Stimulated activated CD4-positive, alpha-beta T cell treated with anti-CD3 and anti-CD28 coated beads, Interleukin-2, amount 100 ng/mL, for 4 hours (primary cell): ENCODE data around the gene RRP1B.
"Not testable (repeated sequence)": the region's sequence is repeated elsewhere in the genome, so short reads cannot be mapped to it uniquely, and the experiment has no call there.

Experiments used
- DNase-seq: peaks from one replicate; pipeline ENCODE4 v3.0.0-alpha.2; 2020; ENCODE audit warnings: low read depth

RRP1B gene

DNA sequence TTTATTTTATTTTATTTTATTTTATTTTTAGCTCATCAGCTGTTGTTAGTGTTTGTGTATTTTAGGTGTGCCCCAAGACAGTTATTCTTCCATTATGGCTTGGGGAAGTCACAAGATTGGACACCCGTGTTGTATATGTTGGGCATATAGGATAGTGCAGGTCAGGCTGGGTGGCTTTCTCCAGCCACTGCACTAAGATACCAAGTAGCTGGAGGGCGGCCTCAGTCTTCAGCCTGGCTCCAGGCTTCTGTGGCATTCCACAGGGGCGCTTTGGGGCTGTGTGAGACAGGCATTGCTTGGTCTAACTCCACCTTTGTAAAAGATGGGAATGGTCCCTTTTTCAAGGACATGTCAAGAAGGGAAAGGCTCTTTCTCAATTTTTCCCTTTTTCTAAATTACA is 16.5 kb downstream of the RRP1B start:
- DNase-seq = no peak

- DNase-seq = no peak
These were observed 17.0 kb downstream of the RRP1B start for GRCh38 chr21:43676391-43676790.

GRCh38 chr21:43679951-43680350 is 20.6 kb downstream of the RRP1B start:
- no peak for DNase-seq

GRCh38 chr21:43680421-43680820 is 21.1 kb downstream of the RRP1B start:
- DNase-seq = not testable (repeated sequence)

- no peak for DNase-seq
These were observed 22.3 kb downstream of the RRP1B start for GRCh38 chr21:43681650-43682049.

DNA sequence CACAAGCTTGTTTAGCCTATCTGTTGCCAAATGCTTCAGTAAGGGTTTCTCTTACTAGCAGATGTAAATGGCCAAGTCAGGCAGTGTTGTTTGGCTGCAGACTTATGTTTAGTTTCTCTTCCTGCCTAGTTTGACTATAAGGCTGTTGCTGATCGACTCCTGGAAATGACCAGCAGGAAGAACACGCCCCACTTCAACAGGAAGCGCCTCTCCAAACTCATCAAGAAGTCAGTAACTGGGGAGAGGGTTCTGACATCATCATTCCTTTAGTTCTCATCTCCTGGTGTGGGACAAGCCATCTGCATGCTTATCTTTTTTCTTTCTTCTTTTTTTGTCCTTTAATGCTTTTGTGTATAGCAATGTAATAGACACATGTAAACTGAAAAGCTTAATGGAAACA is 25.1 kb downstream of the RRP1B start:
- no peak for DNase-seq

GRCh38 chr21:43686811-43687565 is 27.6 kb downstream of the RRP1B start:
- DNase-seq = no peak

DNA sequence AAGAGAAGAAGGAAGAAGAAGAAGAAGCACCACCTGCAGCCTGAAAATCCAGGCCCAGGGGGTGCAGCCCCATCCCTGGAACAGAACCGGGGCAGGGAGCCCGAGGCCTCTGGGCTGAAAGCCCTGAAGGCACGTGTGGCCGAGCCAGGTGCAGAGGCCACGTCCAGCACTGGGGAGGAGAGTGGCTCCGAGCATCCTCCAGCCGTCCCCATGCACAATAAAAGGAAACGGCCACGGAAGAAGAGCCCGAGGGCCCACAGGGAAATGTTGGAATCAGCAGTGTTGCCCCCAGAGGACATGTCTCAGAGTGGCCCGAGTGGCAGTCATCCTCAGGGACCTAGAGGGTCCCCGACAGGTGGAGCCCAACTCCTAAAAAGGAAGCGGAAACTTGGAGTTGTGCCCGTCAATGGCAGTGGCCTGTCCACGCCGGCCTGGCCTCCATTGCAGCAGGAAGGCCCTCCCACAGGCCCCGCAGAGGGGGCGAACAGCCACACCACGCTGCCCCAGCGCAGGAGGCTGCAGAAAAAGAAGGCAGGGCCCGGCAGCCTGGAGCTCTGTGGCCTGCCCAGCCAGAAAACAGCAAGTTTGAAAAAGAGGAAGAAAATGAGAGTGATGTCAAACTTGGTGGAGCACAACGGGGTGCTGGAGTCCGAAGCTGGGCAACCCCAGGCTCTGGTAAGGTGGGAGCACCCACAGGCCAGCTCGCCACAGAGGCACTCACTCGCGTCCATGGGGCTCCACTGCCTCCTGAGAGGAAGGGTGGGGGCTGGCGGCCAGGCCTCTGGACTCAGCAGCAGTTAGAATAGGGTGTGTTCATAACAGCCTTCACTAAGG is 28.4 kb downstream of the RRP1B start:
- DNase-seq = no peak

DNA sequence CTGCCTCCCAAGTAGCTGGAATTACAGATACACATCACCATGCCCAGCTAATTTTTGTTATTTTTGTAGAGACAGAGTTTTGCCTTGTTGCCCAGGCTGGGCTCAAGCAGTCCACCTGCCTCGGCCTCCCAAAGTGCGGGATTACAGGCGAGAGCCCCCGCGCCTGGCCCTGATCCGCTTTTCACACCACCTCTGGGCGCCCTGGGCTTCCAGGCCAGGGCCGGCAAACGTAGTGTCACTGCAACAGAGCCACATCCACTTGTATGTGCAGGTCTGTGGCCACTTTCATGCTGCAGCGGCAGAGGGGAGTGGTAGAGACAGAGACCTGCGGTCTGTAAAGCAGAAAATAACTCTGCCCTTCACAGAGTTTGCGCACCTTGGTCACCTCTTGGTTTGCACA is 29.5 kb downstream of the RRP1B start:
- DNase-seq = no peak

DNA sequence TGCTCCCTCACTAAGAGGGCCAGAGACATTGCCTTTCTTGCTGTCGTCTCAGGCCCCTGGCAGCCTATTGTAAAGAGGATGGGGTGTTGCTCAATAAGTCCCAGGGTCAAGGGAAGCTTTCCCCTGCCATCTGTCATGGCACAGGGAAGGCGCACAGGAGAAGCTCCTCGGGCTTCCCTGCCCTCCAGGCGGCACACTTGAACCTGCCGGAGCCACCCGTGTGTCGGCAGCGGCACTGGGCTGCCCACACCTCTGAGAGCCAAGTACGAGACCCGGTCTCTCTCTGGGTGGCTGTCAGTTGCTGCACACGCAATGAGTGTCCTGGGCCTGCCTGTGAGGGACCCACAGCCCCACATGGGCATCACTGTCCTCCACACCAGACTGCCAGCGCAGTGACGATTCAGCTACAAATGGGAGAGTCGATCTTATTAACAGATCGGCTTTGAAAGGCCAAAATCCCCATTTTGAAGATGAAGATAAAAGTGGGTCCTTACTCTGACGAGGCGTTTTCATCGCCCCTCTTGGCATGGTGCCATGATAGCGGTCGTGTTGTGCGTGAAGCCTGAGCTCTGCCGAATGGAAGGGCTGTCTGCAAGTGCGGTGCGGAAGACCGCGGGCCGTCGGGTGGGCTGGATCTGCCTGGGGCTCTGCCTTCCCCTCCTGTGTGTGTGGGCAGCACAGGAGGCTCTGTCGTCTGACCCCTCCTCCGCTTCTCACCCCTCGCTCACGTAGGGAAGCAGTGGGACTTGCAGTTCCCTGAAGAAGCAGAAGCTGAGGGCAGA is 30.4 kb downstream of the RRP1B start:
- DNase-seq = no peak

DNA sequence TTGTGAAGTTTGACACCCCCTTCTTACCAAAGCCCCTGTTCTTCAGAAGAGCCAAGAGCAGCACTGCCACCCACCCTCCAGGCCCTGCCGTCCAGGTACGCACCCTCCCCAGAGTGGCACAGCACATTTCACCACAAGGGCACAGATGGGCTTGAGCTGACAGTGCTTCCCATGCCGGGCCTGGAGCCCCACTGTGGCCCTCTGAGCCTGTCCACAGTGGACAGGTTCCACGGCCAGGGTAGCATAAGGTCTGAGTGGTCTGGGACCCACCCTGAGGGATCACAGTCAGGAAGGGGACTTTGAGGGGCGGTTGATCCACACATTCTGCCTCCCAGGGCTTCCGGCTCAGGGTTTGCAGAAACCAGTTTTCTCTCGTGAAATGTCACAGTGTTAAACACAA is 31.0 kb downstream of the RRP1B start:
- no peak for DNase-seq

DNA sequence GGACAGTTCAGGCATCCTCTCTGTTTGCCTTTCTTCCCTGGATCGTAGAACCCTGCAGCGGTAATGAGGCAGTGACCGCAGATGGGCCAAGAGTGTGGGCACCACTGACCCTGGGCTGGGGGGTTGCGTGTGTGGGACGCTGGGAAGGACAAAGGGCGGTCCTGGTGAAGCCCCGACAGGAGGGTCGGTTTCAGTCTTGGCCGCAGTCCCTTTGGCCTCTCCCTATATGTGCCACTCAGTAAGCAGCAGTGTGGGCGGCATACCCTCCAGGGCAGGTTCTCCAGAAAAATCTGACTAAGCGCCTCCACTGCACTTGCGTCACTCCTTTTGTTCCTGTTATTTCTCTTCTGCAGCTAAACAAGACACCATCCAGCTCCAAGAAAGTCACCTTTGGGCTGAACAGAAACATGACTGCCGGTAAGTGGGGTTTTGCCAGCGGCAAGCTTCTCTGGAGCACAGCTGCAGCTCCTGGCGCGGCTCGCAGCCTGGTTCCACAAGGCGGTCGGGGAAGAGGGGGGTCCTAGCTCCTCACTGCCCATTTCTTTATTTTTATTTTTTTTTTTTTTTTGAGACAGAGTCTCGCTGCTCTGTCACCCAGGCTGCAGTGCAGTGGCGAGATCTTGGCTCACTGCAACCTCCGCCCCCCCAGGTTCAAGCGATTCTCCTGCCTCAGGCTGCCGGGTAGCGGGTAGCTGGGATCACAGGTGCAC is 31.9 kb downstream of the RRP1B start:
- no peak for DNase-seq

GRCh38 chr21:43691801-43692200 is 32.4 kb downstream of the RRP1B start:
- DNase-seq = no peak

DNA sequence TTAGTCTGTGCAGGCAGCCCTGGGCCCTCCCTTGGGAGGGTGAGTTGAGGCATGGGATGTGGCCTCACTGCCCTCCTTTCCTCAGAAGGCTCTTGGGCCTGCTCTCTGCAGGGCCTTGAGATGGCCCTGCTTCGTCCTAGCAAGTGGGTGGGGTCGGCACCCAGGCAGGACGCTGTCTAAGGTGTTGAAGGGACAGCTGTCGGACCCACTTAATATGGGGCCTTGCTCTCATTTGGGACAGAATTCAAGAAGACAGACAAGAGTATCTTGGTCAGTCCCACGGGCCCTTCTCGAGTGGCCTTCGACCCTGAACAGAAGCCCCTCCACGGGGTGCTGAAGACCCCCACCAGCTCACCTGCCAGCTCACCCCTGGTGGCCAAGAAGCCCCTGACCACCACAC is 33.6 kb downstream of the RRP1B start:
- no peak for DNase-seq

- no peak for DNase-seq
These were observed 34.6 kb downstream of the RRP1B start for GRCh38 chr21:43693981-43694380.

- DNase-seq = no peak
These were observed 35.2 kb downstream of the RRP1B start for GRCh38 chr21:43694437-43695079.

DNA sequence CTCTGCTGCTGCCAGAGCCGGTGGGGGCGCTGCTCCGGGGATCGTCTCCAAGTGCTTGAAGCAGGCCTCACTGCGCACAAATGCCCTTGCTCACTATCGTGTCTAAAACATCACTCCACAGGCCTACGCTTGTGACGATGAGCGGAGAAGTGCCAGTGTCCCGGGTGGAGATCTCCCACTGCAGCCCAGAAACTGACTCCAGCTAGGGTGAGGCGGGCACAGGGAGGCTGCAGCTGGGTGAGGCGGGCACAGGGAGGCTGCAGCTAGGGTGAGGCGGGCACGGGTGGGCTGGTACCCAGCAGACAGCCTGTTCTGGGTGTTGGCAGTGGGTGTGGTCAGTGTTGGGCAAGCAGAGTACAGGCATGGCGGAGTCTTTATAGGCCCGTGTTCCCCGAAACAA is 36.9 kb downstream of the RRP1B start:
- no peak for DNase-seq

DNA sequence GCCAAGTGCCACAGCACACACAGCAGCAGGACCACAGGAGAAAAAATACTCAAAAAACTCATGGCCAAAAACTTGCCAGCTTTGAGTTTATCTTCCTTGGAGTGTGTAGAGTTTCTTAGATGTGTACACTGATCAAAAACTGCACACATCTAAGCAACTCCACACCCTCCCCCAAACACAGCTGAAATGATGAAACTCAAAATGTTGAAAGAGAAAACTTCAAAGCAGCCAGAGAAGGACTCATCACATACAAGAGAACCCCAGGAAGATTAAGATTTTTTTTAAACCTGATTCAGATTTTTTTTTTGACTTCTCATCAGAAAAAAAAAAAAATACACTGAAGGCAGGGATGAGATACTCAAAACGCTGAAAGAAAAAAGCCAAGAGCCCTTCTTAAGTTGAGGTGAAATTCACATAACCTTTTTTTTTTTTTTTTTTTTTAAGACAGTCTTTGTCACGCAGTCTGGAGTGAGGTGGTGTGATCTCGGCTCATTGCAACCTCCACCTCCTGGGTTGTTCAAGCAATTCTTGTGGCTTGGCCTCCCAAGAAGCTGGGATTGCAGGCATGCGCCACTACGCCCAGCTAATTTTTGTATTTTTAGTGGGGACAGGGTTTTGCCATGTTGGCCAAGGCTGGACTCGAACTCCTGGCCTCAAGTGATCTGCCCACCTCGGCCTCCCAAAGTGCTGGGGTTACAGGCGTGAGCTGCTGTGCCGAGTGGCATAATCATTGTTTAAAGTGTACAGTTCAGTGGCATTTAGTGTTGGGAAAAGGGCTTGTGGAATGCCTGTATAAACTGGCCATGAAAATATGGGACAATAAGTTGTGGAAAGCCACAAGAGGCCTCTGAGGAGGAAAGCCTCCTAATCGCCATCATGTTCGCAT is 38.6 kb downstream of the RRP1B start:
- no peak for DNase-seq

- DNase-seq = not testable (repeated sequence)
These were observed 40.1 kb downstream of the RRP1B start for GRCh38 chr21:43699492-43699777.

DNA sequence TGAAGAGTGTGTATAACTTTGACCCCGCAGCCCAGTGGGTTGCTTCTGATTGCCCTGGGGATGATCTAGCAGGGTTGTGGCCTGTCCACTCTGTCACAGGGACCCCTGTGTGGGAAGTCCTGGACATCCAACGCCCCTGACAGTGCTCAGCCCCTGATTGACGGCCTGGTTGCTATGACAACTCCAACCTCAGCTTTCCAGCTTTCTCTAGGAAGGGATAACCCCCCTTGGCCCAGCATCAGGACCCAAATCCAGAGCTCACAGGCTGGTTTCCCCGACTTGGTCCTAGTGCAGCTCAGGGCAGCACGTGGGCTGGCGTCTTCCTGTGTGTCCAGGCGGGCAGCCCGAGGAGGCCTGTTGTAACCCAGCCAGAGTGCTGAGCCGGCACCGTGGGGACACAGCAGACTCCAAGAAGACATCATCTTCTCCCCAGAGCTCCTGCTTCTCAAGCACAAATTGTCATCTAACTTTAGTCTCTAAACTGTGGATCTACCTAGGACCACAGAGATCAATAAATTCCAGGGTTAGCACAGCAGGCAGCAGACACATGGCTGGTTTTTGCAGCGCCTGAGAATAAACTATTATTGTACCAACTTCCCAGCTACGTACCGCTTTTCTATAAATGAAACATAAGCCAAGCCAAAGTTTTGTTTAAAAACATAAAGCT is 40.7 kb downstream of the RRP1B start:
- DNase-seq = no peak
